C1 segment of cervical spinal cord (tissue), 14 donors: ENCODE data around the gene RPL6.
A peak's percentile ranks its signal among the peaks of the same experiment; 100 is the strongest.
"Not testable (repeated sequence)": the region's sequence is repeated elsewhere in the genome, so short reads cannot be mapped to it uniquely, and the experiment has no call there.

ENCODE experiments used
- DNase-seq, 14 donors: peaks; one replicate each; lab custom pipeline; 2025; lab: John Stamatoyannopoulos, UW

RPL6 gene

DNA sequence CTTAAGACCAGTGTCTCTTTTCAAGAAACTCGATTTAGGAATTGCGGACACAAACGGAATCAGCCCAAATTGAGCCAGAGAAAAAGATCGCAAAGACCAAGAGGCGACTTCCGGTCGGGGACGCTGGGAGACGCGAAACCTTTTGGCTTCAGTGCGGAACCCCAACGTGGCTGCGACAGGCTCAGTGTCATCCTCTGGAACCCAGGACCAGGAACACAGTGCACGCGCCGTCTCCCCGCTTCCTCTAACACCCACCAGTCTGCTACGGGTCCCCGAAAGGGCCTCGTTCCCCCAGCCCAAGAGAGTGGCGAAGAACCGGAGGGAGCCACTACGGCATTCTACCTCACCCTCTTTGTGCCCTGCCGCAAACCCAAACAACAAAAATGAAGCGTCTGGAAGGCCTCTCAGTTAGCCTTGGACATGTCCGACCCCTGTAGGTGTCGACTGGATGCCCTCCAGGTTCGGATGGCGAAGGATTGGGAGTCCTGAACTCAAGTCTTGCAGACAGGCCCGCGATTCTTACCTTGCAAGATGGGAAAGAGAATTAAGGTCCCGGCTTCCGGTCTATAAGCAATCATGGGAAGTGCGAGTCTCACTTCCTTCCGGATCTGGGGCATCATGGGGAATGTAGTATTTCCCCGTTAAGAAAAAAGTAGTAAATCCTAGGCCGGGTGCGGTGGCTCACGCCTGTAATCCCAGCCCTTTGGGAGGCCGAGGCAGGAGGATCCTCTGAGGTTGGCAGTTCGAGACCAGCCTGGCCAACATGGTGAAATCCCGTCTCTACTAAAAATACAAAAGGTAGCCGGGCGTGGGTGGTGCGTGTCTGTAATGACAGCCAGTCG is at the start of gene RPL6:
TSS of gene RPL6 (minus strand) at position 542 of the 842 bp plus-strand sequence. CDS start 949 bp downstream, outside the sequence.
- DNase-seq, result peak in 13 of 14 donors; percentile 34 to 92 (median 77)

DNA sequence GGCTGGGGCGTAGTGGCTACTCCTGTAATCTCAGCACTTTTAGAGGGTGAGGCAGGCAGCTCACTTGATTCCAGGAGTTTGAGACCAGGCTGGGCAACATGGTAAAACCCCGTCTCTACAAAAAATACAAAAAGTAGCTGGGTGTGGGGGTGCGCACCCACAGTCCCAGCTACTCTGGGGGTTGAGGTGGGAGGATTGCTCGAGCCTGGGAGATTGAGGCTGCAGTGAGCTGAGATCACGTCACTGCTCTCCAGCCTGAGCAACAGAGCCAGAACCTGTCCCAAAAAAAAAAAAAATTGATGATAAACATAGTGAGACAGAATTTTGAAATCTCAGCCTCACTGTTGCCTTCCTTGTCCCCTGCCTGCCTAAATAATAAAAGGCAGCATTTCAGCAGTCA is 49.3 kb upstream of the RPL6 start:
- DNase-seq, result no peak

- DNase-seq, result no peak
Observed at GRCh38 chr12:112458330-112458729, 48.9 kb upstream of the RPL6 start.

DNA sequence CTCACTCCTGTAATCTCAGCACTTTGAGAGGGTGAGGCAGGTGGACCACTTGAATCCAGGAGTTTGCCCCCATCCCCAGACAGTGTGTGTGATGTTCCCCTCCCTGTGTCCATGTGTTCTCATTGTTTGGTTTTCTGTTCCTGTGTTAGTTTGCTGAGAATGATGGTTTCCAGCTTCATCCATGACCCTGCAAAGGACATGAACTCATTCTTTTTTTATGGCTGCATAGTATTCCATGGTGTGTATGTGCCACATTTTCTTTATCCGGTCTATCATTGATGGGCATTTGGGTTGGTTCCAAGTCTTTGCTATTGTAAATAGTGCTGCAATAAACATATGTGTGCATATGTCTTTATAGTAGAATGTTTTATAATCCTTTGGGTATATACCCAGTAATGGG is 47.7 kb upstream of the RPL6 start:
- not testable (repeated sequence) for DNase-seq

- DNase-seq, result peak in 8 of 14 donors; percentile 1 to 24 (median 10)
Observed at GRCh38 chr12:112456029-112456428, 46.6 kb upstream of the RPL6 start.

- DNase-seq, result peak in 2 of 14 donors; percentile 2 to 11
Observed at GRCh38 chr12:112450725-112451124, 41.3 kb upstream of the RPL6 start.

DNA sequence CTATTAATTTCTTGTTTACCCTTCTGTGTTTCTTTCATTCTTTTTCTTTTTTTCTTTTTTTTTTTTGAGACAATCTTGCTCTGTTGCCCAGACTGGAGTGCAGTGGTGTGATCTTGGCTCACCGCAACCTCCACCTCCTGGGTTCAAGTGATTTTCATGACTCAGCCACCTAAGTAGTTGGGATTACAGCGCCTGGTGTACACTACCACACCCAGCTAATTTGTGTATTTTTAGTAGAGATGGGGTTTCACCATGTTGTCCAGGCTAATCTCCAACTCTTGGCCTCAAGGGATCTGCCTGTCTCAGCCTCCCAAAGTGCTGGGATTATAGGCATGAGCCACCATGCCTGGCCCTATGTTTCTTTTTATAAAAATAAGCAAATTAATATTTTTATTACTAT is 38.8 kb upstream of the RPL6 start:
- DNase-seq, result not testable (repeated sequence)

DNA sequence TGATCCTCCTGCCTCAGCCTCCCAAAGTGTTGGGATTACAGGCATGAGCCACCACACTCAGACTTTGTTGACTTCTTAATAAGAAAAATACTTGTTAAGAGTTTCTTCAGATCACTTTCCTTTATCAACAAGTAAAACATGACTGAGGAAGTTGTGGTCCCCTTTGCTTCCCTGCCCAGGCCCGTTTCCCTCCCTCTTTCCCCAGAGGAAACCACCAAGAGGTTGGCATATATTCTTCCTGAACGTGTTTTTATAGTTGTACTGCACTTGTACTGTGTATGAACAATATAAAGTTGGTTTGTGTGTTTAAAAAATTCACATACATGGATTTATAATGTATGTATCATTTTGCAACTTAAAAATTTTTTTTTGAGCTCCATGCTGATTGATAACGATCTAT is 37.7 kb upstream of the RPL6 start:
- DNase-seq, result no peak

GRCh38 chr12:112446008-112446725 is 36.8 kb upstream of the RPL6 start:
- DNase-seq, result no peak

GRCh38 chr12:112443916-112444315 is 34.5 kb upstream of the RPL6 start:
- DNase-seq, result no peak

DNA sequence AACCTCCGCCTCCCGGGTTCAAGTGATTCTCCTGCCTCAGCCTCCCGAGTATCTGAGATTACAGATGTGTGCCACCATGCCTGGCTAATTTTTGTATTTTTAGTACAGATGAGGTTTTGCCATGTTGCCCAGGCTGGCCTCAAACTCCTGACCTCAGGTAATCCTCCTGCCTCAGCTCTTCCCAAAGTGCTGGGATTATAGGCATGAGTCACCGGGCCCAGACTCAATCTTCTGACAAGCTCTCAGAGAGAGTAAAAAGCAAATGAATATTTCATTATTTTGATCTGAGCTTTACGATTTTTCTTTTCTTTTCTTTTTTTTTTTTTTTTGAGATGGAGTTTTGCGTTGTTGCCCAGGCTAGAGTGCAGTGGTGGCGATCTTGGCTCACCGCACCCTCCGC is 31.2 kb upstream of the RPL6 start:
- not testable (repeated sequence) for DNase-seq

DNA sequence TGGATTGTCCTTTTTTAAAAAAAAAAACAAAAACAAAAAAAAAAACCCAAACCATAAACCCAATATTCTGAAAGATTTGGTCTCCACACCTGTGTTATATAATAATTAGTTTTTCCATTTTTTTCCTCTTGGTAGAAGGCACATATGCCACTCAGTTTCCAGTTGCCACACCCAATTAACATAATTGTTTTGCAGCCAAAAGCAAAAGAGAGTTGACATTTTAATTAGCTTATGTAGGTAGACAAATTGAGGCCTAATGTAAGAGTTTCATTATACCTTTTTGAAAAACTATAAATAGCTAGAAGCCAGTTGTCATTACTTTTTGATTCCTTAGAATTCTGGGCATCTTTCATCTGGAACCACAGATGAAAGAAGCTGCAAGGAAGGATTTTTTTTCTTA is 30.4 kb upstream of the RPL6 start:
- DNase-seq, result peak in 1 of 14 donors; percentile 39

DNA sequence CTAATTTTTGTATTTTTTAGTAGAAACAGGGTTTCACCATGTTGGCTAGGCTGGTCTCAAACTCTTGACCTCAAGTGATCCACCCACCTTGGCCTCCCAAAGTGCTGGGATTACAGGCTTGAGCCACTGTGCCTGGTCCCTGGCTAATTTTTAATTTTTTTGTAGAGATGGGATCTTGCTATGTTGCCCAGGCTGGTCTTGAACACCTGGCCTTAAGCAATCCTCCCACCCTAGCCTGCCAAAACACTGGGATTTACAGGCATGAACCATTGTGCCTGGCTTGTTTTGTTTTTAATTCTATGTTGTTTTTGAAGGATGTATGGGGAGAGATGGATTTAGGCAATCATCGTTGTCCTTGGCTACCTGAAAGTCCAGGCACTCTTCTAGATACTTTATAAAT is 29.2 kb upstream of the RPL6 start:
- DNase-seq, result not testable (repeated sequence)

GRCh38 chr12:112433551-112433950 is 24.1 kb upstream of the RPL6 start:
- DNase-seq, result no peak

- no peak for DNase-seq
Observed at GRCh38 chr12:112431965-112432364, 22.6 kb upstream of the RPL6 start.

DNA sequence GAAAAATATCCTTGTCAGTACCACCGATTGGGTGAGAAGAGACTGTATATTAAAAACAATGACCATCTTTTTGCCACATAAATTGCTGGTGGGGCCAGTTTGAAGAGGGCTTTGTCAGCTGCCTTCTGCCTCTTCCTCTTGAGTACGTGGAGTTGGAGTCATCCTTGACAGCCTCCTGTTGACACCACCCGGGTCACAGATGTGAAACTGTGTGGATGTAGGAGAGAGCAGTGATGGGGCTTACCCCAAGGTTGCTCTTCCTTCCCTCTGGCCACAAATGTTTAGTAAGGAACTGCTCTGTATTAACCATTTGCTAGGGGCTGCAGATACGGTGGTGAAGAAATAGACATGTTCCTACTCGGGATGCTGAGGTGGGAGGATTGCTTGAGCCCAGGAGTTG is 21.5 kb upstream of the RPL6 start:
- DNase-seq, result no peak

DNA sequence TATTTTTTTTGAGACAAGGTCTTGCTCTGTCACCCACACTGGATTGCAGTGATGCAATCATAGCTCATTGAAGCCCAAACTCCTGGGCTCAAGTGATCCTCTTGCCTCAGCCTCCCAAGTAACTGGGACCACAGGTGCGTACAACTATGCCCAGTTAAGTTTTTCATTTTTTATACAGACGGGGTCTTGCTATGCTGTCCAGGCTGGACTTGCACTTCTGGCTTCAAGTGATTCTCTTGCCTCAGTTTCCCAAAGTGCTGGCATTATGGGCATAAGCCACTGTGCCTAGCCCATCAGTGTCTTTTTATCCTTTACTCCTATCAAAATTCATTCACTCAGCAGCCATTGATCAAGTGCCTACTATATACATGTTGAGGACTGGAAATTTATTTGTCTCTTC is 18.4 kb upstream of the RPL6 start:
- no peak for DNase-seq

DNA sequence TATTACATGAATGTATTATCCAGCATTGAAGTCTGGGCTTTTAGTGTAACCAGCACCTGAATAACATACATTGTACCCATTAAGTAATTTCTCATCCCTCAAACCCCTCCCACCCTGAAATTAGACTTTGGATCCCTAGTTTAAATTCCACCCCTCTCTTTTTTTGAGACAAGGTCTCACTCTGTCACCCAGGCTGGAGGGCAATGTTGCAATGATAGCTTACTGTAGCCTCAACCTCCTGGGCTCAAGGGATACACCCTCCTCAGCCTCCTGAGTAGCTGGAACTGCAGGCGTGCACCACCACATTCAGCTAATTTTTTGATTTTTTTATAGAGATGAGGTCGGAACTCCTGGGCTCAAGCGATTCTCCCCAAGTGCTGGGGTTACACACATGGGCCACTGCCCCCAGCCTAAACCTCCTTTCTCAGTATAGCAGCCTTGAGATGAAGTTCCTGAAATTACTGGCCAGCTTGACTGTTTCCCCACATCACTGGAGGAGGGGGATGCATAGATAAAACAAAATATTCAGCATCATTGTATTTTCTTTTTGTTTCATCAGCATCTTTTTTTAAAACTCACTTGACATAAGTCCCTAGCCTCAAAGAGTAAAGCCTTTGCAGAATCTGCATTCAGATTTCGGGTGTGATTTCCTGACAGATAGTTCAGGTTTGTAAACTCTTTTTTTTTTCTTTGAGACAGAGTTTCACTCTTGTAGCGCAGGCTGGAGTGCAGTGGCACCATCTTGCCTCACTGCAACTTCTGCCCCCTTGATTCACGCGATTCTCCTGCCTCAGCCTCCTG is 16.4 kb upstream of the RPL6 start:
- no peak for DNase-seq

DNA sequence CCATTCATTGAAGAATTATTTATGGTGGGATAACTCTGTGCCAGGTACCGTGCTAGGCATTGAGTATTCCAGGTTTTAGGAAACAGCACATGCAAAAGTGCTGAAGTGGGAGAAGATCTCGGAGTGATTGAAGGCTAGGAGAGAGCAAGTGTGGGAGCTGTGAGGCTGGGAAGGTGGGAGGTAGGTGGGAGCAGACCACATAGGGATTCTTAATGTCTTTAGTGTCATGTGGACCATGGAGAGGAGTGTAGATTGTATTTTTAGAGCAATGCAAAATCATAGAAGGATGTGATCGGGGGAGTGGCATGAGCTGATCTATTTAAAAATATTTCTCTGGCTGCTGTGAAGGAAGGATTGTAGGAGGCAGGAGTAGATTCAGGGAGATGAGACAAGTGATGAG is 14.7 kb upstream of the RPL6 start:
- DNase-seq, result no peak

GRCh38 chr12:112422531-112422930 is 13.1 kb upstream of the RPL6 start:
- DNase-seq, result peak in 11 of 14 donors; percentile 6 to 77 (median 52)

DNA sequence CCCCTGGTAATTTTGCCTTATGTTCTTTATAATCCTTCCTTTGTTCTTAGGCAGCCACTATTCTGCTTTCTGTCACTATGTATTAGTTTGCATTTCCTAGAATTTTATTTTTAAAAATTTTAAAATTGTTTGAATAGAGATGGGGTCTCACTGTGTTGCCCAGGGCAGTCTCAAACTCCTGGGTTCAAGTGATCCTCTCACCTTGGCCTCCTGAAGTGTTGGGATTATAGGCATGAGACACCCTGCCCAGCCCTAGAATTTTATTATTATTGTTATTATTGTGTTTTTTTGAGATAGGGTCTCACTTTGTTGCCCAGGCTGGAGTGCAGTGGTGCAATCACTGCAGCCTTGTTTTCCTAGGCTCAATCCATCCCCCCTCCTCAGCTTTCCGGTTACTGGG is 12.0 kb upstream of the RPL6 start:
- no peak for DNase-seq

- DNase-seq, result no peak
Observed at GRCh38 chr12:112420740-112421139, 11.3 kb upstream of the RPL6 start.
